ENCODE measurements around the gene OBP2B.
"Not testable (repeated sequence)": the region's sequence is repeated elsewhere in the genome, so short reads cannot be mapped to it uniquely, and the experiment has no call there.

The OBP2B gene

GRCh38 chr9:133221177-133221809, 12.2 kb upstream of the OBP2B start:
- no peak for DNase-seq

DNA sequence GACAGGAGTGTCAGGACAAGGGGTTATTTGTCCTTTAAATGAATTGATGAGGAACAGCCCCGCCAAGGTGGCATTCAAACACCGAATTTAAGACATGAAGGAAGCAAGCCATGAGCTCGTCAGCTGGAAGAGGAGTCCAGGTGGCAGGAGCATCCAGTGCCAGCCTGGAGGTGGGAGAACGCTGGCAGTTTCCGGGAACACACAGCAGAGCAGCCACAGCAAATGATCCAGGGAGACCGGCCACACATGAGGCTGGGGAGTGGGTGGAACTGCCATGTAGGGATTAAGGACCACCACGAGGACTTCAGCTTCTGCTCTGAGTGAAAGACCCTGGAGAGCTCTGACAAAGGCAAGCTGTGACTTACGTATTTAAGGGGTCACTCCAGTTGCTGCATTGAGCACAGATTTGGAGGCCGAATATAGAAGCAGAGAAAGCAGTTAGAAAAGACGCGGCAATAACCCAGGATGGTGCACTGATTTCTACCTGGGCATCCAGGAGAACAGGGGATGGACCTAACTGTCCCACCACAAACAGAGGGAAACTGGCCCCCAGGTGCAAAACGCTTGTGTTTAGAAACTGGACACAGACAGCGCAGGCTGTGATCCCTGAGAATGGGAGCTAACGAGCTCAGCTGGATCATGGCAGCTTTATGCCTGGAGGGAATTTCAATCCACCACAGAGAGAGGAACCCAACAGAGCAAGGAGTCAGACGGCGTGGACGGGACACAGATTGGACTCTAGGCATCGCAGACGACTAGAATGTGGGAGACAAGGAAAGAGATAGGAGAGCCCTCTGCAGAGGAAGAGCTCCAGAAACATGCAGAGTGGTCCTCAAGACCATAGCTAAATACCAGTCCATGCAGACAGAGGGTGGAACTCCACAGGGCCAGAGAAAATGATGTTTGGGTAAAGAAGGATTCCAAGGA, 9.3 kb upstream of the OBP2B start:
- DNase-seq = not testable (repeated sequence)

GRCh38 chr9:133217333-133217988, 8.4 kb upstream of the OBP2B start:
- not testable (repeated sequence) for DNase-seq

DNA sequence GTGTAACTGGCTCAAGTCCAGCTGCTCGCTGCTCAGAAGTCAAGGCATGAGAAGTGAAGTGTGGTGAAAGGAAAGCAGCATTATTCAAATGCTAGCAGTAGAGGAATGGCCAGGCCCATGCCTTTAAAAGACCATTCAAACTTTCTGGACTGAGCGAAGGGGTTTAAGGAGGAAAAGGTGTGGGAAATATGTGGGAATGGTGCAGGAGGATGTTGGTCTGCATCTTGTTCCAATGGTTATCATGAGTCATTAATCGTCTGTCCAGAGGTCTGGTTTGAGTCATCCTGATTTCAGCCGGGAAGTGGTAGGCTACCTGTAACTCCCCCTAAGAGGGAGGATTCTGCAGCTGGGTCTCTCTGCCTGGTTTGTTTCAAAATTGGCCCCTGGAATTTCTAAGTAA, 5.2 kb upstream of the OBP2B start:
- DNase-seq = not testable (repeated sequence)

GRCh38 chr9:133210609-133211008, 1.6 kb upstream of the OBP2B start:
- no peak for DNase-seq

GRCh38 chr9:133210202-133210532, 1.1 kb upstream of the OBP2B start:
- DNase-seq = no peak

GRCh38 chr9:133209327-133210201, 514 bp upstream of the OBP2B start:
- not testable (repeated sequence) for DNase-seq

- DNase-seq = not testable (repeated sequence)
These were observed 725 bp downstream of the OBP2B start for GRCh38 chr9:133208171-133208879.

DNA sequence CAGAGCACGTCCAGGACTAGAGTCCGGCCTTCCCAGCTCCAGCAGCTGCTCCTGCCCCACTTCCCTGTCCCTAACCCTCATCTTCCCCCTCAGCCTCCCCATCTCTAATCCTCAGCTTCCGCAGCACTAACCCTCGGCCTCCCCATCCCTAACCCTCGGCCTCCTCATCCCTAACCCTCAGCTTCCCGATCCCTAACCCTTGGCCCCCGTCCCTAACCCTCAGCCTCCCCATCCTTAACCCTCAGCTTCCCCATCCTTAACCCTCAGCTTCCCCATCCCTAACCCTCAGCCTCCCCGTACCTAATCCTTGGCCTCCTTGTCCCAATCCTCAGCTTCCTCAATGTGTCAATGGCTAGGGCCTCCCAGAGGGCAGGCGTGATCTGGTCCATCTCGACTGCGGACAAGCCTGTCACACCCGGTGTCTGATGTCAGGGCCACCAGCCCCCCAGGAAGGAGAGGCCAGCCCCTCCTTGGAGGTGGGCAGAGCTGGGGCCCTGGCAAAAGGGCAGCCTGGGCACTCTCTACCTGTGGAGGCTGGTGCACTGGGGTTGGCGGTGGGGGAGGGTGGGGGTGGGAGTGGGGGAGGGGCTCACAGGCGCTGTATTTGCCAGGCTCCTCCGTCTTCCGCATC, 1.4 kb downstream of the OBP2B start:
- DNase-seq = no peak

DNA sequence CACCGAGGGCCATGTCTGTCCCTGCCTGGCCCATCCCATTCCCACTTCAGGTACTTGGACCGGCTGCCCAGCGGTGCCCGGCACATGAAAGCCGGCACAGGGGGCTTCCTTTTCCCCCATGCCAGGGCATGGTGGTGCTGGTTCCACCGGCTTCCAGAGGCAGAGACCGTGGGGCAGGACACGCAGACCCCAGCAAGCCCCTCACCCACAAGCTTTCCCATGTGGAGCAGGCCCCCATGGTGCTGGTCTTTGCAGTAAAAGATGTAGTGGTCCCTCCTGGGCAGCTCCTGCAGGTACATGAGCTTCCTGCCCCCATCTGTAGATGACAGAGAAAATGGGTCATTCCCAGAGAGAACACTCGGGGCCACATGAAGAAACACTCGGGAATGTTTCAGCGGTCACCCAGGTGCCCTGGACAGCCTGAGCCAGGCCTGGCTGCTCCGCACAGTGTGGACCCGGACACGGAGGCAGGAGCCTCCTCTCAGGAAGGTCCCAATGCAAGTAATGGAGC, 2.0 kb downstream of the OBP2B start:
- DNase-seq = no peak

GRCh38 chr9:133205996-133206931, 2.8 kb downstream of the OBP2B start:
- DNase-seq = no peak

DNA sequence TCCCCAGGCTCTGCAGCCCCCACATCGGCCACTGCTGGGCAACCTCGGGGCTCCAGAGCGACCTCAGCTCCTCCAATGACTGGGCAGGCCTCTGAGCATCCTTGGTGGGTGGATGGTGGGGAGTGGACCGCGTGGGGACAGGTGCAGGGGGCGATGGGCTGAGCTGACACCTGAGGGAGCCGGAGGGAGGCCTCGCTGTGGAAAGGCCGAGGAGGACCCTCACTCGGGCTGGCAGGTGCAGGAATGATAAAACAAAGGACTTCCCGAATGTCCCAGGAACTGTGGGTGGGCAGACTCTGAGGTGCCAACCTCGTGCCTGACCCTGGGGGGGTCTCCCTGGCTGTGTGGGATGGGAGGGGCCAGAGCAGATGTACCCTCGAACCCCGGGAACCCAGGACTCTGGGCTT, 3.6 kb downstream of the OBP2B start:
- DNase-seq = not testable (repeated sequence)

GRCh38 chr9:133204993-133205336, 4.1 kb downstream of the OBP2B start:
- no peak for DNase-seq

GRCh38 chr9:133204335-133204992, 4.6 kb downstream of the OBP2B start:
- no peak for DNase-seq

GRCh38 chr9:133203506-133204075, 5.5 kb downstream of the OBP2B start:
- no peak for DNase-seq

DNA sequence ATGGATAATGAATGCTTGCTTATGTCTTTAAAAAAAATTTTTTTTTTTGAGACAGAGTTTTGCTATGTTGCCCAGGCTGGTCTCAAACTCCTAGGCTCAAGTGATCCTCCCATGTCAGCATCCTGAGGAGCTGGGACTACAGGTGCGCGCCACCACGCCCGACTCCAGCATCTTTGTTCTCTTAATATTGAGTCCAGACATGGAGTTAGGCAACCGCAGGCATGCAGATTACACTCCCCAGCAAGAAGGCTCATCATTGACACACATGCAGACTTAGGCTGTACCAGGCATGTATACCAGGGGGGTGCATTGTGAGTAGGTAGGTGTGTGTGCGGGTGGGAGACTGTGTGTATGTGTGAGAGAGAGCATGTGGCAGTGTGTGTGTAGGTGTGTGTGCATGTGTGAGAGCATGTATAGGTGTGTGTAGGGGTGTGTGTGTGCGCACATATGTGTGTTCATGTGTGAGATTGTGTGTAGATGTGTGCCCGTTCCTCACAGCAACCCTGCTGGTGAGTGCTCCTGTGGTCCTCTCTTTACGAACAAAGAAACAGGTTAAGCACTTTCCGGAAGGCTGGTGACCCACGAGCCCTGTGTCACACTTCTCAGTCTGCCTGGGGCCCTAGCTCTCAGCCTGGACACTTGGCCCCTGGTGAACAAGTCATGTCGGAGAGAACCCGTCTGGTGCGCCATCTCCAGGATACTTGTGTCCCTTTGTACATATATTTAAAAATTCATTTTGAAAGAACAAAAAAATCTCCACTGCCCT, 6.2 kb downstream of the OBP2B start:
- DNase-seq = no peak

- DNase-seq = no peak
These were observed 6.9 kb downstream of the OBP2B start for GRCh38 chr9:133202145-133202513.

DNA sequence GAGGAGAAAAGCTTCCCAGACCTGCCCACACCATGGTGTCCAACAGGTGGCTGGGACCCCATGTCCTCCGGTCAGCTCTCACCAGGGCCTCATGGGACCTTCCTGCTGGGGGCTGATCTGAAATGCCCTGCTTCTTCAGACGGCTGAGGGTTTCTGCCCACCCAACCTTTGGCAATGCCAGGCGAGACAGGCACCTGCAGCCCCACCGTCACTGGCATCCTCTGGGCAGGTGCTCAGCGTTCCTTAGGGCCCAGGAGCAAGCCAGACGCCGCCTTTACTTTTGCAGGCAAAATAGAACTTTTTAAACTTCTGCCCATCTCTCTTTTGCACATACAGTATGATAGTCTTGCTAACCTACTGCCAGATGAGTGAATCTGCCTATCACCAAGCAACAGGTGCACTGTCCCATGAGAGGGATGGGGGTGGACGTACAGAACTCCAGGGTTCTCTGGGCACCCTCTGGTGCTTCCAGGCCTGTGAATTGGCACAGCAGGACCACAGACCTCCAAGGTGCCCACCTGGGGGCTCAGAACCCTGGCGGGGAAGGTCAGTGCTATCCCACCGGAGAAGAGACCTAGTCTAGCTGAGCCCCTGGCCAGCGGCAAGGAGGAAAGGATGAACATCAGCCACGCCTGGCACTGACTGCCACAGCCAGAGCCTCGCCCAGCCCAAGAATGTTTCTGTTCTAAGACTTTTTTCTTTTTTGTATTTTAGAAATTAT, 7.5 kb downstream of the OBP2B start:
- DNase-seq = no peak

Data from activated naive CD4-positive, alpha-beta T cell treated with Interleukin-2 at 50 U/mL for 16 hours (primary cell).